Omental fat pad (tissue), 4 donors: ENCODE measurements around the gene HOXD1. TPM values are rescaled to one million over a fixed set of nuclear protein-coding genes. Genes with fewer than 3 reads are reported as not detected.

Experiments used
- ATAC-seq: fragments of 150-250 bp; one replicate; pipeline ENCODE4 v1.9.1; 2016; ENCODE audit warnings: mild to moderate bottlenecking, moderate library complexity; ENCODE audit not compliant: low FRiP score
- DNase-seq: peaks from one replicate; pipeline ENCODE4 v3.0.0-alpha.2; 2019; ENCODE audit warnings: low spot score
- total RNA-seq, 4 donors: library from RNA; depleted of rRNA; stranded (reverse); fragments of >200 nt; gene quantifications; one replicate each; pipeline ENCODE4 v1.1.0, GENCODE V29; 2016
- TF ChIP-seq, protein P1 (sequence below), 3 donors: fragments of 450-650 bp; IDR thresholded peaks; one replicate each; pipeline ENCODE4 v1.5.1; 2016 to 2017; ENCODE audit warnings: antibody characterized with exemption in 3 of 3, mild to moderate bottlenecking in 3 of 3, moderate library complexity in 2 of 3

The HOXD1 gene
- total RNA-seq, 4 donors from 2014 or later, result 0.19 to 0.95 (median 0.53) TPM

DNA sequence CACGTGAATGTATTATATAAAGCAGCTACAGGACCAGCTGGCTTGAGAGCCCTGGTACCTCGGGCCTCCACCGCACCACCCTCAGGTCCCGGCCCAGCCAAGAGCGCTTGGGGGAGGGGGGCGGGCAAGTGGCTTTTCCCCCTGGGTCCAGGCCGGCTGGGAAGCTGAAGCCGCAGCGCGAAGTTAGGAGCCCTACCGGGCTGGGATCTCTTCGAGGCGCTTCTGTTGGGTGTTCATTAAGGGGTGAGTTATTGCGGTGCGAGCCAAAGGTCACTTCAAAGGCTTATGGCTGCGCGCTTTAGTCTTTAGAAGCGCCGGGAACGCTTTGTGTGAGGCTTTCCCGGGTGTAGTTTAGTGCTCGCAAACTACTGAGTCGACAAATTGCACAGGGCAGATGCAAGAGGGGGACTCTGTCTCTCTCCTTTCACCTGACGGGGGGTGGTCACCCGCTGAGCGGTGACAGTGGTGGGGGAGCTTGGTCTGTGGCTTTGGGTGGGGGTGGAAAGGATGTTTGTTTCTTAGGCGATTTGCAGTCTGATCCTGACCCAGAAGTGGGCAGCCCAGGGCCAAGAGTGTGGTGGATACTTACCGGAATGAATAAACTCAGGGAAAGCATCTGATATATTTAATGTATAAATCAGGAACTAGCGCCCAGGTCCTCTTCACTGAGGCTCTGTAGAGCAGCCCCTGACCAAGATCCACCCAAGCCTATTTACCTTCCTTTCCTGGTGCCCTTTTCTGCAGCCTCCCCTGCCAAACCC lies 25.4 kb upstream of the HOXD1 start:
- DNase-seq (no peak), ATAC-seq (no peak)
- TF ChIP-seq, protein P1, sequence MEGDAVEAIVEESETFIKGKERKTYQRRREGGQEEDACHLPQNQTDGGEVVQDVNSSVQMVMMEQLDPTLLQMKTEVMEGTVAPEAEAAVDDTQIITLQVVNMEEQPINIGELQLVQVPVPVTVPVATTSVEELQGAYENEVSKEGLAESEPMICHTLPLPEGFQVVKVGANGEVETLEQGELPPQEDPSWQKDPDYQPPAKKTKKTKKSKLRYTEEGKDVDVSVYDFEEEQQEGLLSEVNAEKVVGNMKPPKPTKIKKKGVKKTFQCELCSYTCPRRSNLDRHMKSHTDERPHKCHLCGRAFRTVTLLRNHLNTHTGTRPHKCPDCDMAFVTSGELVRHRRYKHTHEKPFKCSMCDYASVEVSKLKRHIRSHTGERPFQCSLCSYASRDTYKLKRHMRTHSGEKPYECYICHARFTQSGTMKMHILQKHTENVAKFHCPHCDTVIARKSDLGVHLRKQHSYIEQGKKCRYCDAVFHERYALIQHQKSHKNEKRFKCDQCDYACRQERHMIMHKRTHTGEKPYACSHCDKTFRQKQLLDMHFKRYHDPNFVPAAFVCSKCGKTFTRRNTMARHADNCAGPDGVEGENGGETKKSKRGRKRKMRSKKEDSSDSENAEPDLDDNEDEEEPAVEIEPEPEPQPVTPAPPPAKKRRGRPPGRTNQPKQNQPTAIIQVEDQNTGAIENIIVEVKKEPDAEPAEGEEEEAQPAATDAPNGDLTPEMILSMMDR (IDR thresholded peaks at IDR 0.05), result no peak

DNA sequence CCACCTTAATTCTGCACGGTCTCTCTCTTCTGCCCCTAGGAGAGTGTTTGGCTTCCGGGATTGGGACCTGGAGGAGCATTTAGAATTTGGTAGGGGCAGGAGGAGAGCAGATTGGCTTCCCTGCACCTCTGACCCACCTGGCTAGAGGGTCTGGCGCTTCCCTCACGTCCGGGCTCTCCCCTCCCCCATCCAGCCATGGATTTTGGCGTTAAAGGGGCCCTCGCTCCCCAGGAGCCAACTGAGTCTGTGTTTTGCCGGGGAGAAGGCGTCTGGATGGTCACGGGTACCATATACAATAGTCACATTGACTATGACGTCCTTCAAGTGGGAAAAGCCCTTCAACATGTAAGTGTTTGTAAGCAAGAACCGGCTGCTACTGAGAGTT lies 24.8 kb upstream of the HOXD1 start:
- ATAC-seq (no peak), DNase-seq (no peak)
- TF ChIP-seq, protein P1 (IDR thresholded peaks at IDR 0.05), result no peak

DNA sequence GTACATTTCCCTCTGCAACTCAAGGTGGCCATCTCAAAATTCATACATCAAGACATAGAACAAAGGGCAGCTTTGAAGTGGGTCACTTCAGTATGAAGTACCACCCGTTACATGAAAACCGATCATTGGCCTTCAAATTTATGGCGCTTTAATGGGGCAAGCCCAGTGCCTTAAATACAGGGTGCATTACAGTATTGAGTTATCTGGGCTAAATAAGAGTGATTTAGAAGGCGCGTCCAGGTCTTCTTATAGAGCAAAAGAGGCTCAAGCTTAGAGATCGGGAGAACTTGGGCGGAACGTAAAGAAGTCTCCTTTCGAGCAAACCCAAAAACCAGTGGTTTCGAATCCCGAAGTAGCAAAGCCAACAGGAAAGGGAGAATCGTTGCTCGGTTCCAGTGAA lies 24.3 kb upstream of the HOXD1 start:
- DNase-seq (no peak), ATAC-seq (no peak)
- TF ChIP-seq, protein P1 (IDR thresholded peaks at IDR 0.05), result no peak

DNA sequence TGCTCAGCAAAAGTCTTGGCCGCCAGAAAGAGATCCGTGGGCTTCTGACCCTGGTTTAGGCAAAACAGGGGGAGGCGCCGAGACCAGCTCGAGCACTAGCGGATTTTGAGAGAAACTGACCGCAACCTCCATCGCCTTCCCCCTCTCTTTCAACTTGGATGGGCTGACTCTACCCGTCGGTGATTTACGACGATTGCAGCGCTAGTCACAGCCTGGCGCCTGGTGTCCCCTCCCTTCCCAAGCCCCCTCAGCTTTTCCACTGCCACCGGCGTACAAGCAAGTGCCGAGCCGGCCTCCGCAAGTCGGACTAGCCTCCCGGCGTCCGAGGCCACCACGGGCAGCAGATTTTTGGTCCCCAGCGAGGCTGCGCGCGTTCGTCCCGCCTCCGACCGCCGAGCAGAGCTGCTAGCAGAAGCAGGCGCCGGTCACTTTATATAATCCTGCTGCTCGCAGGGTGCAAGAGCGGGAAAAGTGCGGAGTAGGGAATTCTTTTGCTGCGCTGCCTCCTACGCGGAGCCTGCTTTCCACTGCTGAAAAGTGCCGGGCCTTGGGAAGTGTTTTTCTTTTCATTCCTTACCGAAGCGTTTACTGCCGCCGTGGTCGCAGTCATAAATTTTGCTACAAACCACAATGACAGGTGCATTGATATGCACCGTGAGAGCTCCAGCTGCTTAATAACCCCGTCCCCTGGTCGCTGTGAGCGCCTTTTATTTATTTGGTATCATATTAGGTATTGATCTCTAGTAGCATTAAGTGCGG lies 23.7 kb upstream of the HOXD1 start:
- TF ChIP-seq, protein P1 (IDR thresholded peaks at IDR 0.05), result no peak
- ATAC-seq, result no peak
- DNase-seq, result no peak

DNA sequence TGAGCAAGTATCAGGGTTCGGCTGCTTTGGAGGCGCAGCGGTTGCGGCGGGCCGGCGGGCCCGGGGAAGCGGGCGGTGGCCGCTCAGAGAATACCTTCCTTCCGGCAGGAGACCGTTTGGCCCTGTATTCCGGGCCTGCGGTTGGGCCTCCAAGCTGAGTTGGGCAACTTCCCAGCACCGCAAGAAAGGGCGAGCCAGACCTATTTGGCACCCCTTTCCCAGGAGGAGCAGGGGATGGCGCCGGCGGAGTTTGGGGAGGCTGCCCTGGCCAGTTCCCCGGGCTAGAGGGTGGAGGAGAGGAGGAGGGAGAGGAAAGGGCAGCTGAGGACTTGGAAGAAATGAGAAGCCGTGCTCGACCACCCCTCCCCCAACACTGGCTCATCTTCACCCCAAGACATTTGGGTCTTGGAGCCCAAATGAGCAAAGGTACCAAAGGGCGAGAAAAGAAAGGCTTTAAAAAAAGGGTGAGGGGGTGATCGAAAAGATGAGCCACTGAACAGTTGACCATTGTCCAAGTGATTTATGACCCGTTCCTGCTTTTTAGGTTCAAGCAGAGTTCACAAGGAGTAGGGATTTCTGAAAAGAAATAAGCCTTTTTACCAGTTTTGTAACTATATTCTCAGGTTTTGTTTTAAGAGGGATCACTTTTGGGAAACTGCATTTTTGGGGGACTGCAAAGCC lies 23.0 kb upstream of the HOXD1 start:
- DNase-seq, result no peak
- TF ChIP-seq, protein P1 (IDR thresholded peaks at IDR 0.05), result no peak
- no peak for ATAC-seq

DNA sequence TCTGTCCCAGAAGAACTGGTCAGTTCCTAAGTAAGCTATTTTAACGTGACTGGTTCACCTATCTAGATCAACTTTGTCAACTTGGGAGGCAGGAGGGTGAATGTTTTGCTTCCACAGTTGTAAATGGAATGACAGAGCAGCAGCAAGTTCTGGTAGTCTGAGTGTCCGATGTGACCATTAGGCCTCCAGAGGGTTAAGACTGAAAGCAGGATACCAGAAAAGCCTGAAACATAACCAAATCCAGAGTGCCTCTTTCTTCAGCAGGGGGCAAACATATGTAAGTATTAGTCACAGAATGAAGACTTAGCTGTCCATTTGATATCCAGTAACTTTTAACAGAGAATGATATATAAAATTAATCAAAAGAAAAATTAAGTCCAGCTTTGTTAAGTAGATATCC lies 22.2 kb upstream of the HOXD1 start:
- TF ChIP-seq, protein P1 (IDR thresholded peaks at IDR 0.05), result no peak
- DNase-seq (no peak), ATAC-seq (no peak)
